ENCODE data around the gene SRRM1. TPM values are rescaled to one million over a fixed set of nuclear protein-coding genes. Genes with fewer than 3 reads are reported as not detected.

The SRRM1 gene
- total and polyA plus RNA-seq, 12 donors, result 26.0 to 83.0 (median 75.8) TPM

DNA sequence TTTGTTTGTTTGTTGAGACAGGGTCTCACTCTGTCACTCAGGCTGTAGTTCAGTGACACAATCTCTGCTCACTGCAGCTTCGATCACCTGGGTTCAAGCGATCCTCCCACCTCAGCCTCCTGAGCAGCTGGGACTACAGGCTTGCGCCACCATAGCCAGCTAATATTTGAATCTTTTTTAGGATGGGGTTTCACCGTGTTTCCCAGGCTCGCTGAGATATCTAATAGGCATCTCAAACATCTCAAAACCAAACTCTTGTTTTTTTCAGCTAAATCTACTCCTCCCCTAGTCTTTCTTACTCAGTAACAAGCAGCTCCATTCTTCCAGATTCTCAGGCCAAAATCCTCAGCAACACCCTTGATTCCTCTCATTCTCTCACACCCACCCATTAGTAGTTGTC lies 22.0 kb upstream of the SRRM1 start:
- ATAC-seq, result no peak
- H3K4me1 ChIP-seq, result no peaks in the 10 kb centered on the region
- H3K27ac ChIP-seq, result no peak overlapping the region
- H3K36me3 ChIP-seq, result no peaks in the 10 kb centered on the region
- no peak overlapping the region for H3K4me3 ChIP-seq
- peaks cover 0 to 27% (median 6%) of the 10 kb centered on the region in 7 donors for H3K27me3 ChIP-seq
- WGBS, 2 donors, result 89 to 91% methylated on average over 5 of the region's 5 CpGs
- TF ChIP-seq, protein P1, sequence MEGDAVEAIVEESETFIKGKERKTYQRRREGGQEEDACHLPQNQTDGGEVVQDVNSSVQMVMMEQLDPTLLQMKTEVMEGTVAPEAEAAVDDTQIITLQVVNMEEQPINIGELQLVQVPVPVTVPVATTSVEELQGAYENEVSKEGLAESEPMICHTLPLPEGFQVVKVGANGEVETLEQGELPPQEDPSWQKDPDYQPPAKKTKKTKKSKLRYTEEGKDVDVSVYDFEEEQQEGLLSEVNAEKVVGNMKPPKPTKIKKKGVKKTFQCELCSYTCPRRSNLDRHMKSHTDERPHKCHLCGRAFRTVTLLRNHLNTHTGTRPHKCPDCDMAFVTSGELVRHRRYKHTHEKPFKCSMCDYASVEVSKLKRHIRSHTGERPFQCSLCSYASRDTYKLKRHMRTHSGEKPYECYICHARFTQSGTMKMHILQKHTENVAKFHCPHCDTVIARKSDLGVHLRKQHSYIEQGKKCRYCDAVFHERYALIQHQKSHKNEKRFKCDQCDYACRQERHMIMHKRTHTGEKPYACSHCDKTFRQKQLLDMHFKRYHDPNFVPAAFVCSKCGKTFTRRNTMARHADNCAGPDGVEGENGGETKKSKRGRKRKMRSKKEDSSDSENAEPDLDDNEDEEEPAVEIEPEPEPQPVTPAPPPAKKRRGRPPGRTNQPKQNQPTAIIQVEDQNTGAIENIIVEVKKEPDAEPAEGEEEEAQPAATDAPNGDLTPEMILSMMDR (IDR thresholded peaks at IDR 0.05), result no peak
- H3K9me3 ChIP-seq, result no peaks in the 10 kb centered on the region
- intact Hi-C loops (cut with DNase I), result loop anchor here in 1 of 10 donors (10.0 kb wide), 2 partner anchors 66 to 416 kb away; partner anchors contain the start of gene NCMAP
- DNase-seq, result no peak

GRCh38 chr1:24622218-24622617 lies 20.9 kb upstream of the SRRM1 start:
- intact Hi-C loops (cut with DNase I), result loop anchor here in 1 of 10 donors (10.0 kb wide), 2 partner anchors 67 to 417 kb away; partner anchors contain the start of gene NCMAP
- no peak for ATAC-seq

GRCh38 chr1:24632832-24633175 lies 10.3 kb upstream of the SRRM1 start:
- no peaks in the 10 kb centered on the region for H3K4me1 ChIP-seq
- peaks cover 0 to 37% (median 6%) of the 10 kb centered on the region in 7 donors for H3K27me3 ChIP-seq
- intact Hi-C loops (cut with DNase I), result loop anchor here in 9 of 10 donors (2.0 to 10.0 kb wide), 6 partner anchors 88 to 436 kb away; partner anchors contain the start of genes NIPAL3 (in 6 of the 9) and STPG1 (in 6 of the 9)
- no peak for DNase-seq
- 93 to 100% methylated on average over 1 of the region's 1 CpG for WGBS, 2 donors
- no peaks in the 10 kb centered on the region for H3K36me3 ChIP-seq
- H3K9me3 ChIP-seq, result no peaks in the 10 kb centered on the region
- H3K27ac ChIP-seq, result no peak overlapping the region
- H3K4me3 ChIP-seq, result no peak overlapping the region
- ATAC-seq, result no peak
- TF ChIP-seq, protein P1 (IDR thresholded peaks at IDR 0.05), result no peak

More at GRCh38 chr1:24622218-24622617, 20.9 kb upstream of the SRRM1 start:
- TF ChIP-seq, protein P1 (IDR thresholded peaks at IDR 0.05), result no peak
- 36 to 40% methylated on average over 4 of the region's 4 CpGs for WGBS, 2 donors
- H3K27ac ChIP-seq, result no peak overlapping the region
- no peaks in the 10 kb centered on the region for H3K36me3 ChIP-seq
- H3K27me3 ChIP-seq, result peaks cover 0 to 27% (median 6%) of the 10 kb centered on the region in 7 donors
- DNase-seq, result no peak
- H3K4me1 ChIP-seq, result no peaks in the 10 kb centered on the region
- H3K9me3 ChIP-seq, result no peaks in the 10 kb centered on the region
- H3K4me3 ChIP-seq, result no peak overlapping the region

DNA sequence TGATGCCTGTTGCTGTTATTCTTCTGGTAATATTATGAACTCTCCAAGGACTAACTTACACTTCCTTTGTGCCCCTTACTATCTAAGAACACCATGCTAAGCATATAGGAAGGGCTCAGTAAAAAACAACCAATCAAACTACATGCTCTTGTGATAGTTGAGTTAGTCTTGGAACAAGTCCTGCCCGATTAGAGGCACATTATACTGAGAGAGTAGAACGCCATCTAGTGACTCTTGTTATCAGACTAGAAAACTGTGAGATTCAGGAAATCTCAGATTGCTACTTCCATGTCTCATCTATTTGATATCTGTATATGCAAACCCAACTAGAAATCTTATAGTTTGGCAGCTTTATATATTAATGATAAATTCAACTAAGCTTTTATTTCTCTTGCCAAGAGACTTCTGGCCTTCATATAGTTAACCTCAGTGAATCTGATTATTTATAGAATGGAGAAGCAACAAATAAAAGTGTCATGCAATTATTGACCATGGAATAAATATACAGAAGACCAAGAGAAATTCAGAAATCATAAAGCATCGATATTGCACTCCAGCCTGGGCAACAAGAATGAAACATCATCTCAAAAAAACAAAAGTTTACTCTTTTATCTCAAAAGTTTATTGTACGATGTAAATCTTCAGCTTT lies 7.8 kb upstream of the SRRM1 start:
- Histone ChIP-seq H3K27ac (no peak overlapping the region), H3K4me1 (peaks cover 0 to 3% (median 0%) of the 10 kb centered on the region in 9 donors), H3K9me3 (no peaks in the 10 kb centered on the region), H3K27me3 (peaks cover 0 to 20% (median 0%) of the 10 kb centered on the region in 7 donors), H3K4me3 (no peak overlapping the region), H3K36me3 (no peaks in the 10 kb centered on the region)
- intact Hi-C loops (cut with DNase I), result loop anchor here in 9 of 10 donors (1.0 to 10.0 kb wide), 12 partner anchors 91 to 1417 kb away; partner anchors contain the start of genes NIPAL3 (in 6 of the 9) and STPG1 (in 6 of the 9)
- DNase-seq (no peak), ATAC-seq (peak; percentile 48 to 81 (median 66))
- TF ChIP-seq, protein P1 (IDR thresholded peaks at IDR 0.05), result peak; percentile 21 to 75 (median 63)
- WGBS, 2 donors, result 17 to 21% methylated on average over 4 of the region's 4 CpGs
